Cardiac muscle cell (in vitro differentiated cells and primary cell): ENCODE results near the gene RAB10. TPM values are rescaled to one million over a fixed set of nuclear protein-coding genes. Genes with fewer than 3 reads are reported as not detected.
A peak's percentile ranks its signal among the peaks of the same experiment; 100 is the strongest.

ENCODE experiments used
- DNase-seq, 2 donors: peaks; one replicate each; pipeline versions ENCODE4 v3.0.0 to v3.0.0-alpha.2; 2010 to 2017; ENCODE audit warnings: low read depth in 1 of 2, low spot score in 1 of 2
- H3K27ac ChIP-seq: fragments of 200-600 bp; sonication (generic); 2 replicates; pipeline ENCODE4 v1.5.1; 2016
- H3K27me3 ChIP-seq: fragments of 200-600 bp; sonication (generic); 2 replicates; pipeline ENCODE4 v1.6.0; 2016; ENCODE audit warnings: control low read depth
- H3K36me3 ChIP-seq: fragments of 200-600 bp; sonication (generic); 2 replicates; pipeline ENCODE4 v1.5.1; 2016; ENCODE audit warnings: control low read depth
- H3K4me1 ChIP-seq: fragments of 200-600 bp; sonication (generic); 2 replicates; pipeline ENCODE4 v1.8.1; 2017; ENCODE audit warnings: low read depth, mild to moderate bottlenecking, mixed run types
- H3K4me3 ChIP-seq: fragments of 200-600 bp; sonication (generic); 2 replicates; pipeline ENCODE4 v1.5.1; 2016; ENCODE audit warnings: mild to moderate bottlenecking
- H3K9me3 ChIP-seq: fragments of 200-600 bp; sonication (generic); 2 replicates; pipeline ENCODE4 v1.5.1; 2017; ENCODE audit warnings: low read depth, mild to moderate bottlenecking, control low read depth
- CTCF ChIP-seq: IDR thresholded peaks from 2 replicates; pipeline ENCODE4 v1.5.1; 2012; ENCODE audit warnings: low read depth, mild to moderate bottlenecking, low read length
- polyA plus RNA-seq: library from polyadenylated mRNA; unstranded; fragments of >200 nt; fragmentation: Nextera tagmentation; extraction: Ambion mirVana; gene quantifications from 2 replicates; pipeline ENCODE4 v1.2.1, GENCODE V29; 2016
- total RNA-seq: library from RNA; depleted of rRNA; stranded (reverse); fragments of >200 nt; gene quantifications from 2 replicates; pipeline ENCODE4 v1.2.3, GENCODE V29; 2016

The RAB10 gene
- total and polyA plus RNA-seq, 2 experiments from 2014 or later = 75.9 to 145 TPM

GRCh38 chr2:26067980-26068507 is 34.2 kb downstream of the RAB10 start:
- Histone ChIP-seq H3K4me1 (no peaks in the 10 kb centered on the region), H3K36me3 (peaks cover 4% of the 10 kb centered on the region), H3K27ac (no peak overlapping the region), H3K9me3 (no peaks in the 10 kb centered on the region), H3K4me3 (no peak overlapping the region), H3K27me3 (no peaks in the 10 kb centered on the region)
- DNase-seq = no peak
- no peak for TF ChIP-seq CTCF

GRCh38 chr2:26068602-26069298 is 34.9 kb downstream of the RAB10 start:
- H3K27ac ChIP-seq = no peak overlapping the region
- no peak overlapping the region for H3K4me3 ChIP-seq
- no peaks in the 10 kb centered on the region for H3K9me3 ChIP-seq
- no peaks in the 10 kb centered on the region for H3K4me1 ChIP-seq
- no peak for TF ChIP-seq CTCF
- H3K36me3 ChIP-seq = peaks cover 4% of the 10 kb centered on the region
- peak in 1 of 2 donors; percentile 86 for DNase-seq
- H3K27me3 ChIP-seq = no peaks in the 10 kb centered on the region

- Histone ChIP-seq H3K9me3 (no peaks in the 10 kb centered on the region), H3K4me1 (peaks cover 3% of the 10 kb centered on the region), H3K36me3 (peaks cover 4% of the 10 kb centered on the region), H3K4me3 (no peak overlapping the region), H3K27ac (no peak overlapping the region), H3K27me3 (no peaks in the 10 kb centered on the region)
- DNase-seq = no peak
- TF ChIP-seq CTCF = no peak
Observed at GRCh38 chr2:26070730-26071129, 36.8 kb downstream of the RAB10 start.

GRCh38 chr2:26072925-26073768 is 39.3 kb downstream of the RAB10 start:
- no peaks in the 10 kb centered on the region for H3K27me3 ChIP-seq
- H3K9me3 ChIP-seq = no peaks in the 10 kb centered on the region
- H3K36me3 ChIP-seq = no peaks in the 10 kb centered on the region
- no peak overlapping the region for H3K4me3 ChIP-seq
- peaks cover 3% of the 10 kb centered on the region for H3K4me1 ChIP-seq
- peak in 1 of 2 donors; percentile 42 for DNase-seq
- no peak overlapping the region for H3K27ac ChIP-seq
- TF ChIP-seq CTCF = no peak

GRCh38 chr2:26073830-26074229 is 39.9 kb downstream of the RAB10 start:
- Histone ChIP-seq H3K4me3 (no peak overlapping the region), H3K27ac (no peak overlapping the region), H3K4me1 (peaks cover 3% of the 10 kb centered on the region), H3K9me3 (no peaks in the 10 kb centered on the region), H3K36me3 (no peaks in the 10 kb centered on the region), H3K27me3 (no peaks in the 10 kb centered on the region)
- DNase-seq = no peak
- no peak for TF ChIP-seq CTCF
